ENCODE results near the gene MYOT. TPM values are rescaled to one million over a fixed set of nuclear protein-coding genes. Genes with fewer than 3 reads are reported as not detected.

The MYOT gene
- total RNA-seq, 1 donor from 2014 or later = not detected

DNA sequence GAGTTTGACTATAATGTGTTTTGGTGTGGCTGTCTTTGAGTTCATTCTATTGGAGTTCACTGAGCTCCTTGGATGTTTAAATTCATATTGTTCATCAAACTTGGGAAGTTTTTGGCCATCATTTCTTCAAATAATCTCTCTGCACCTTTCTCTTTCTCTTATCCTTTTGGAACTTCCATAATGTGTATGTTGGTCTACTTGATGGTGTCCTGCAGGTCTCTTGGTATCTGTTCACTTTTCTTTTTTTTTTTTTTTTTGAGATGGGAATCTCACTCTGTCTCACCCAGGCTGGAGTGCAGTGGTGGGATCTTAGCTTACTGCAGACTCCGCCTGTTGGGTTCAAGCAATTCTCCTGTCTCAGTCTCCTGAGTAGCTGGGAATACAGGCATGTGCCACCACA lies 49.3 kb downstream of the MYOT start:
- Mint-ChIP-seq H3K4me1 (no peaks in the 10 kb centered on the region), H3K9me3 (peaks cover 5% of the 10 kb centered on the region), H3K27ac (no peak overlapping the region), H3K27me3 (no peaks in the 10 kb centered on the region), H3K4me3 (no peak overlapping the region), H3K36me3 (ENCODE audit: low read depth) (no peaks in the 10 kb centered on the region)
- CTCF ChIA-PET = no interaction called here
- no peak for ATAC-seq (ENCODE audit: low read depth)
- POLR2A ChIA-PET = interaction anchor here (0.7 to 1.0 kb wide), 2 partner anchors 26 to 28 kb away, joined by 6 to 7 read pairs; partner anchors contain the start of gene PKD2L2
- TF ChIP-seq, protein P1, sequence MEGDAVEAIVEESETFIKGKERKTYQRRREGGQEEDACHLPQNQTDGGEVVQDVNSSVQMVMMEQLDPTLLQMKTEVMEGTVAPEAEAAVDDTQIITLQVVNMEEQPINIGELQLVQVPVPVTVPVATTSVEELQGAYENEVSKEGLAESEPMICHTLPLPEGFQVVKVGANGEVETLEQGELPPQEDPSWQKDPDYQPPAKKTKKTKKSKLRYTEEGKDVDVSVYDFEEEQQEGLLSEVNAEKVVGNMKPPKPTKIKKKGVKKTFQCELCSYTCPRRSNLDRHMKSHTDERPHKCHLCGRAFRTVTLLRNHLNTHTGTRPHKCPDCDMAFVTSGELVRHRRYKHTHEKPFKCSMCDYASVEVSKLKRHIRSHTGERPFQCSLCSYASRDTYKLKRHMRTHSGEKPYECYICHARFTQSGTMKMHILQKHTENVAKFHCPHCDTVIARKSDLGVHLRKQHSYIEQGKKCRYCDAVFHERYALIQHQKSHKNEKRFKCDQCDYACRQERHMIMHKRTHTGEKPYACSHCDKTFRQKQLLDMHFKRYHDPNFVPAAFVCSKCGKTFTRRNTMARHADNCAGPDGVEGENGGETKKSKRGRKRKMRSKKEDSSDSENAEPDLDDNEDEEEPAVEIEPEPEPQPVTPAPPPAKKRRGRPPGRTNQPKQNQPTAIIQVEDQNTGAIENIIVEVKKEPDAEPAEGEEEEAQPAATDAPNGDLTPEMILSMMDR (IDR thresholded peaks at IDR 0.05) = no peak
- intact Hi-C loops (cut with micrococcal nuclease) = no loop called here
- DNase-seq = no peak

DNA sequence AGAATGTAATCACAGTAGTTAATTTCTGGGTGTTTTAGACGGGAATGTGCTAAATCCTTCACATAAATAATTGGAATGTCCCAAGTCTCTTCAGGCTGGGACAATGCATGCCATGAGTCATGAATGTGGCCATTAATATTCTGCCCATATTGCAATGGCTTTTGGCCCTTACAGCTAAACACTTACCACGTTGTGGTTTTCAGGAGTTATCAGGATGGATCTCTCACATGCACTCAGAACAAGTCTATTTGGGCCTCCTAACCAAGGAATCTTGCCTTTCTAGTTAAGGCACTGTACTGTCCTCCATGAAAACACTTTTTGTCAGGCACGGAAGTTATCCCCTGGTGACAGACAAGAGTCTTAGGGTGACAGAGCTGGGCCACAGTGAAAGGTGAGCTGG lies 54.3 kb downstream of the MYOT start:
- Mint-ChIP-seq H3K4me1 (no peaks in the 10 kb centered on the region), H3K27ac (no peak overlapping the region), H3K36me3 (ENCODE audit: low read depth) (peaks cover 4% of the 10 kb centered on the region), H3K4me3 (no peak overlapping the region), H3K27me3 (no peaks in the 10 kb centered on the region), H3K9me3 (no peaks in the 10 kb centered on the region)
- TF ChIP-seq, protein P1 (IDR thresholded peaks at IDR 0.05) = no peak
- ATAC-seq (ENCODE audit: low read depth) = no peak
- ChIA-PET CTCF (interaction anchor here (1.3 kb wide), 1 partner anchor 11 kb away, joined by 4 read pairs; no protein-coding TSS in a partner anchor), POLR2A (no interaction called here)
- no peak for DNase-seq
- intact Hi-C loops (cut with micrococcal nuclease) = no loop called here

DNA sequence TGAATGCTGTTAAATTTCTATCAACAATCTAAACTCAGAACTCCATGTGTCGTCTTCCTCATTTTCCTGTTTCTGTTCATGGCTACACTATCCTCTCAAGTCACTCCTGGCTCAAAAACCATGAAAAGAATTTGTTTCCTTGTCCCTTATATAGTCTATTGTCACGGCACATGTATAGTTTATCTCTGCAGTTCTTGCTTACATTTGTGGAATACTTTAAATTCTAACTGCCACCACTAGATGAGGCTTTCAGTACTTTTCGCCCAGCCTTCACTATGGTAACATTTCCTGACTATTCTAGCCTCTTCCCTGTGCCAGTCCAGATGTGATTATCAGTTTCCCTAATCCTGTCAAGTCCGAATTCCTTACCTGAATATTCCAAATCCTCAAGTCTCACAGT lies 56.2 kb downstream of the MYOT start:
- H3K27me3 Mint-ChIP-seq = no peaks in the 10 kb centered on the region
- ChIA-PET POLR2A (no interaction called here), CTCF (no interaction called here)
- no peaks in the 10 kb centered on the region for H3K4me1 Mint-ChIP-seq
- H3K36me3 Mint-ChIP-seq (ENCODE audit: low read depth) = peaks cover 7% of the 10 kb centered on the region
- H3K4me3 Mint-ChIP-seq = no peak overlapping the region
- no peak overlapping the region for H3K27ac Mint-ChIP-seq
- ATAC-seq (ENCODE audit: low read depth) (no peak), DNase-seq (no peak)
- intact Hi-C loops (cut with micrococcal nuclease) = no loop called here
- TF ChIP-seq, protein P1 (IDR thresholded peaks at IDR 0.05) = no peak
- H3K9me3 Mint-ChIP-seq = no peaks in the 10 kb centered on the region

DNA sequence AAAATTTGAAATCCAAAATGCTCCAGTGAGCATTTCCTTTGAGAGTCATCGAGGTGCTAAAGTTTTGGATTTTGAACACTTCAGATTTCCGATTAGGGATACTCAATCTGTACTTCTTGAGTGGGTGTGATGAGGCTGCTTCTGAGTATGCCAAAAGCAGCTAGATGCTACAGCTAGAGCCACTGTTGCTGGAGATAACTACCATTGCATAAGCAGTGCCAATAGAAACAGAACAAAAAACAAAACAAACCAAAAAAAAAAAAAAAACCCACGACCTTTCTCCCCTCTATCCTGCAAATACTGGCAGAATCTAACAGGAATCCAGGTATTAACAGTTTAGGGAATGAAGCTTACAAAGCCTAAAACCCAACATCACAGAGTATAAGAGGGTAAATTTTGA lies 65.1 kb downstream of the MYOT start:
- peaks cover 18% of the 10 kb centered on the region for H3K4me1 Mint-ChIP-seq
- H3K36me3 Mint-ChIP-seq (ENCODE audit: low read depth) = peaks cover 23% of the 10 kb centered on the region
- no peak overlapping the region for H3K27ac Mint-ChIP-seq
- POLR2A ChIA-PET = no interaction called here
- no peak overlapping the region for H3K4me3 Mint-ChIP-seq
- no peaks in the 10 kb centered on the region for H3K9me3 Mint-ChIP-seq
- intact Hi-C loops (cut with micrococcal nuclease) = no loop called here
- ATAC-seq (ENCODE audit: low read depth) (no peak), DNase-seq (no peak)
- CTCF ChIA-PET = interaction anchor here (0.6 to 1.1 kb wide), 2 partner anchors 11 to 95 kb away, joined by 3 to 4 read pairs; no protein-coding TSS in a partner anchor
- no peaks in the 10 kb centered on the region for H3K27me3 Mint-ChIP-seq
- TF ChIP-seq, protein P1 (IDR thresholded peaks at IDR 0.05) = no peak

DNA sequence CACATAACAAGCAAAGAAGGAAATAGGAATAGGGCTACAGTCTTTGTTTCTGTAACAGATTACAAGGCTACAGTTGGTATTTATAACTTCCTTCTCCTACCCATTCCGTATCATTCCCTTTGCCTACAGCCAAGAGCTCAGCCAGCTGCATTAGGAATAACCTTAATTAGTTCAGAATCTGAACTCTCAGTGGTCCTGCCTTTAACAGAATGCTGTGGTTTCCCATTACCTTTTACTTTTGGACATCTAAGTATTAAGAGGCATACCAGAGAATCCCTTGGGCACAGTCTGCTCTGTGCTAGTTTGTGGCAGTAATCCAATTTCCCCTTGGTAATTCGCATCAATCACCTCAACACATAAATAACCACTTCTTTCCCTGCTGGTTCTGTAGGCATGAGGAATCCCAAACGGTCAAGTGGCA lies 65.8 kb downstream of the MYOT start:
- ATAC-seq (ENCODE audit: low read depth) (no peak), DNase-seq (no peak)
- H3K27me3 Mint-ChIP-seq = no peaks in the 10 kb centered on the region
- peaks cover 27% of the 10 kb centered on the region for H3K36me3 Mint-ChIP-seq (ENCODE audit: low read depth)
- intact Hi-C loops (cut with micrococcal nuclease) = no loop called here
- CTCF ChIA-PET = interaction anchor here (1.1 kb wide), 1 partner anchor 12 kb away, joined by 4 read pairs; no protein-coding TSS in a partner anchor
- H3K4me1 Mint-ChIP-seq = peaks cover 18% of the 10 kb centered on the region
- no peak overlapping the region for H3K4me3 Mint-ChIP-seq
- TF ChIP-seq, protein P1 (IDR thresholded peaks at IDR 0.05) = no peak
- no peaks in the 10 kb centered on the region for H3K9me3 Mint-ChIP-seq
- POLR2A ChIA-PET = no interaction called here
- peak overlapping the region; percentile 6 for H3K27ac Mint-ChIP-seq

Measured in activated B cell treated with CpG ODN at 0.5 μM for 24 hours (primary cell).